Suprapubic skin (tissue), 4 donors: Measurements from ENCODE around the gene GXYLT2. TPM values are rescaled to one million over a fixed set of nuclear protein-coding genes. Genes with fewer than 3 reads are reported as not detected.

Experiments used
- DNase-seq, 2 donors: peaks; one replicate each; pipeline ENCODE4 v3.0.0-alpha.2; 2019; ENCODE audit warnings: low spot score in 2 of 2
- H3K27ac ChIP-seq: fragments of 200-600 bp; sonication (generic); one replicate; pipeline ENCODE4 v1.5.1; 2019
- H3K27me3 ChIP-seq: fragments of 200-600 bp; sonication (generic); one replicate; pipeline ENCODE4 v1.5.1; 2019
- H3K36me3 ChIP-seq: fragments of 200-600 bp; sonication (generic); one replicate; pipeline ENCODE4 v1.5.1; 2019
- H3K4me1 ChIP-seq: fragments of 200-600 bp; sonication (generic); one replicate; pipeline ENCODE4 v1.5.1; 2019
- H3K4me3 ChIP-seq: fragments of 200-600 bp; sonication (generic); one replicate; pipeline ENCODE4 v1.5.1; 2019; ENCODE audit warnings: mild to moderate bottlenecking
- H3K9me3 ChIP-seq: fragments of 200-600 bp; sonication (generic); one replicate; pipeline ENCODE4 v1.5.1; 2019
- EP300 ChIP-seq: sonication (generic); formaldehyde crosslinking; IDR thresholded peaks from one replicate; pipeline ENCODE4 v1.6.1; 2017; ENCODE audit warnings: antibody characterized with exemption
- POLR2A ChIP-seq, 2 donors: fragments of 450-650 bp; IDR thresholded peaks; one replicate each; pipeline ENCODE4 v1.6.1; 2017; ENCODE audit warnings: antibody characterized with exemption in 2 of 2, mild to moderate bottlenecking in 2 of 2, moderate library complexity in 2 of 2
- POLR2AphosphoS5 ChIP-seq, 3 donors: sonication (generic); formaldehyde crosslinking; IDR thresholded peaks; one replicate each; pipeline ENCODE4 v1.6.1; 2017; ENCODE audit warnings: antibody characterized with exemption in 3 of 3
- WGBS: methylation state at CpG from one replicate; pipeline ENCODE4 v1.1.5; 2018; 5-methylcytosine and 5-hydroxymethylcytosine counted together
- total RNA-seq, 4 donors: library from RNA; depleted of rRNA; stranded (reverse); fragments of >200 nt; gene quantifications; one replicate each; pipeline ENCODE4 v1.1.0, GENCODE V29; 2016
- TF ChIP-seq, protein P1 (sequence below), 2 donors: fragments of 200-600 bp in 1 of 2; fragments of 450-650 bp in 1 of 2; sonication (generic) in 1 of 2; IDR thresholded peaks; one replicate each; pipeline ENCODE4 v1.5.1; 2016 to 2019; ENCODE audit warnings: antibody characterized with exemption in 2 of 2, mild to moderate bottlenecking in 1 of 2, moderate library complexity in 1 of 2

GXYLT2 gene
- total RNA-seq, 4 donors from 2014 or later, result 0.72 to 18.6 (median 2.1) TPM

DNA sequence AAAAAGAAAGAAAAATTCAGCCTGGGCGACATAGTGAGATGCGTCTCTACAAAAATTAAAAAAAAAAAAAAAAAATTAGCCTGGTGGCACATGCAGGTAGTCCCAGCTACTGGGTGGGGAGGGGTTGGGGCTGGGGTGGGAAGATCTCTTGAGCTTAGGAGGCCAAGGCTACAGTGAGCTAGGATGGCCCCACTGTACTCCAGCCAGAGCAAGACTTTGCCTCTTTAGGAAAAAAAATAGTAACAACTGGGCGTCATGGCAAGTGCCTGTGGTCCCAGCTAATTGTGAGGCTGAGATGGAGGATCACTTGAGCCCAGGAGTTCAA lies 84.8 kb downstream of the GXYLT2 start:
- H3K9me3 ChIP-seq, result no peaks in the 10 kb centered on the region
- H3K4me1 ChIP-seq, result no peaks in the 10 kb centered on the region
- no peak for DNase-seq
- 89% methylated on average over 3 of the region's 3 CpGs for WGBS
- H3K36me3 ChIP-seq, result no peaks in the 10 kb centered on the region
- TF ChIP-seq POLR2A (IDR thresholded peaks at IDR 0.05) (no peak), EP300 (no peak), POLR2AphosphoS5 (IDR thresholded peaks at IDR 0.05) (no peak)
- TF ChIP-seq, protein P1, sequence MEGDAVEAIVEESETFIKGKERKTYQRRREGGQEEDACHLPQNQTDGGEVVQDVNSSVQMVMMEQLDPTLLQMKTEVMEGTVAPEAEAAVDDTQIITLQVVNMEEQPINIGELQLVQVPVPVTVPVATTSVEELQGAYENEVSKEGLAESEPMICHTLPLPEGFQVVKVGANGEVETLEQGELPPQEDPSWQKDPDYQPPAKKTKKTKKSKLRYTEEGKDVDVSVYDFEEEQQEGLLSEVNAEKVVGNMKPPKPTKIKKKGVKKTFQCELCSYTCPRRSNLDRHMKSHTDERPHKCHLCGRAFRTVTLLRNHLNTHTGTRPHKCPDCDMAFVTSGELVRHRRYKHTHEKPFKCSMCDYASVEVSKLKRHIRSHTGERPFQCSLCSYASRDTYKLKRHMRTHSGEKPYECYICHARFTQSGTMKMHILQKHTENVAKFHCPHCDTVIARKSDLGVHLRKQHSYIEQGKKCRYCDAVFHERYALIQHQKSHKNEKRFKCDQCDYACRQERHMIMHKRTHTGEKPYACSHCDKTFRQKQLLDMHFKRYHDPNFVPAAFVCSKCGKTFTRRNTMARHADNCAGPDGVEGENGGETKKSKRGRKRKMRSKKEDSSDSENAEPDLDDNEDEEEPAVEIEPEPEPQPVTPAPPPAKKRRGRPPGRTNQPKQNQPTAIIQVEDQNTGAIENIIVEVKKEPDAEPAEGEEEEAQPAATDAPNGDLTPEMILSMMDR (IDR thresholded peaks at IDR 0.05), result no peak
- H3K27me3 ChIP-seq, result no peaks in the 10 kb centered on the region
- no peak overlapping the region for H3K27ac ChIP-seq
- H3K4me3 ChIP-seq, result no peak overlapping the region

DNA sequence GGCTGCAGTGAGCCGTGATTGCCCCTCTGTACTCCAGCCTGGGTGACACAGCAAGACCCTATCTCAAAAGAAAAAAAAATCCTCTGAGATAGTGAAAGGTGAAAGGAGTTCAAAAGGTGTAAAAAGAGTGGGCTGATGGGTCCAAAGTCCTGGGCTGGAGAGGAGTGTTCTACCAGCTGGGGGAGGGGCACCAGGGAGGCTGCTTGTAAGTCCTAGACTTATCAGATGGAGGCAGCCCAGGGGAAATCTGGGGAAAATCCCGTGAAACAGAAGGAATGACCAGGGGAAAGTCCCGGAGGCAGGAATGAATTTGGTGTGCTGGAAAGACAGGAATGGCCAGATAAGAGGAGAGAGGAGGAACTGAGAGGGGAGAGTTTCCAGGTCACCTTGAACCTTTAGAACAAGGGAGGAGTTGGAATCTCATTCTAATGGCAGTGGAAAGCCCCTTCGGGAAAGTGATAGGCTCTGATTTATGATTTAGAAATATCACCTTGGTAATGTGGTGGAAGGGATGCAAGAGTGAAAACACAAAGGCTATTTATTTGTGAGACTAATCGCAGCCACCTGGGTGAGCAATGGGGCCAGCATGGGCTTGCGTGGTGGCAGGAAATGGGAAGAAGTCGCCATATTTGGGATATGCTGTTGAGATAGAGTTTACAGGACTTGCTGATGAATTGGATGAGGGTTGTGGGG lies 85.3 kb downstream of the GXYLT2 start:
- Histone ChIP-seq H3K9me3 (no peaks in the 10 kb centered on the region), H3K36me3 (no peaks in the 10 kb centered on the region), H3K4me3 (no peak overlapping the region), H3K27me3 (no peaks in the 10 kb centered on the region), H3K4me1 (no peaks in the 10 kb centered on the region), H3K27ac (no peak overlapping the region)
- WGBS, result 50% methylated on average over 7 of the region's 7 CpGs
- TF ChIP-seq, protein P1 (IDR thresholded peaks at IDR 0.05), result no peak
- TF ChIP-seq EP300, result no peak
- no peak for TF ChIP-seq POLR2AphosphoS5 (IDR thresholded peaks at IDR 0.05)
- no peak for TF ChIP-seq POLR2A (IDR thresholded peaks at IDR 0.05)
- DNase-seq, result no peak

DNA sequence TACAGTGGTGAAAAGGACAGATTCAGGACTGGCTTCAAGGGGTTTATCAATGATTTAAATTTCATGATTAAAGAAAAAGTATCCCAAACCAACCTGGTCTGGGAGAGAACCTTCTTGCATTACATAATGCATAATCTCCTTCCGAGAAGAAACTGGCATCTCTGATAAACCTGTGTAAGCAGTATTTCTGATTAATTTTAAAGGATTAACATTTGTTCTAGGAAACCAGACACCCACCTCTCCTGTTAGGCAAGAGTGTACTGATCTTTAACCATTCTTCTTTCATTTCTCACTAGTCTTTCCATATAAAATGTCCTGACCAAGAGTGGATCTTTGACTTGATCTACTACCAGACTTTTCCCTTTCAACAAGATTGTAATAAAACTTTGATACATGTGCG lies 85.9 kb downstream of the GXYLT2 start:
- no peaks in the 10 kb centered on the region for H3K9me3 ChIP-seq
- DNase-seq, result no peak
- H3K4me3 ChIP-seq, result no peak overlapping the region
- no peak for TF ChIP-seq EP300
- TF ChIP-seq, protein P1 (IDR thresholded peaks at IDR 0.05), result no peak
- no peak for TF ChIP-seq POLR2A (IDR thresholded peaks at IDR 0.05)
- TF ChIP-seq POLR2AphosphoS5 (IDR thresholded peaks at IDR 0.05), result no peak
- H3K27me3 ChIP-seq, result no peaks in the 10 kb centered on the region
- H3K4me1 ChIP-seq, result no peaks in the 10 kb centered on the region
- WGBS, result 74% methylated on average over 2 of the region's 2 CpGs
- no peak overlapping the region for H3K27ac ChIP-seq
- H3K36me3 ChIP-seq, result no peaks in the 10 kb centered on the region

DNA sequence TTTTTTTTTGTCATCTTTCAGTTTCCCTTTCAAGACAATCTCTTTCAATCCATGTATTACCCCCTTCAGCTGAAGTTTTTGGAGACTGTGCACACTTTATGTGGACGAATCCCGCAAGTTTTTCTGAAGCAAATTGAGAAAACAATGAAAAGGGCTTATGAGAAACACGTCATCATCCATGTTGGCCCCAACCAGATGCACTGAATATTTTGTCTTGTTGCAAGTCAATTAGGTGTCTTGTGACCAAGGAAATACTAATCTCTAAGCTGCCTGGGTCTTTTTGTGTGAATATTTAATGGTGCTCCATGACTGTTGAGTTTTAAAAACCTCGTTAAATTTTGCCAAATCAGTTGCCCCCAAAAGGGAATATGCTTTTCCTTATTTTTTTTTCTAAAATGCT lies 87.1 kb downstream of the GXYLT2 start:
- 84% methylated on average over 4 of the region's 4 CpGs for WGBS
- H3K27ac ChIP-seq, result no peak overlapping the region

DNA sequence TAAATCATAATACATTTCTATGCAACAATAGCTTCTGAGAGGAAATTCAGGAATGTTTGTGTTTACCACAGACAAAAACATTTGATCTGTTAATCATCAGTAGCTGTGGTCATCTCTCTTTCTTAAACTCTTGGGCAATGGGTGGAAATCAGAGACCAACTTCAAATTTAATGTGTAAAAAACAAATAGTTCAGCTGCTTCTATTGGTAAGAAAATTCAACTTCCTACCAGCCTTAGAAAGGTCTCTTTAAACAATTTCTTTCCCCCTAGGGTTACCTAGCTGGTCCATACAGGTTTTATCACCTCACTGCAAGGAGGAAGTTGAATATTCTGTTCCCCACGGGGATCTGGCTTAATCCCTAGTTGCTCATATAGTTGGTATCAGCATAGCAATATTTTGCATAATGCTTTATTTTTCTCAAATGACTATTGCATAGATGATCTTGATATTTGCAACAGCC lies 88.5 kb downstream of the GXYLT2 start:
- 40% methylated on average over 1 of the region's 1 CpG for WGBS
- H3K9me3 ChIP-seq, result no peaks in the 10 kb centered on the region
- no peak overlapping the region for H3K4me3 ChIP-seq
- DNase-seq, result no peak
- H3K27ac ChIP-seq, result no peak overlapping the region
- H3K4me1 ChIP-seq, result no peaks in the 10 kb centered on the region
- no peaks in the 10 kb centered on the region for H3K36me3 ChIP-seq
- TF ChIP-seq, protein P1 (IDR thresholded peaks at IDR 0.05), result no peak
- TF ChIP-seq POLR2AphosphoS5 (IDR thresholded peaks at IDR 0.05), result no peak
- no peaks in the 10 kb centered on the region for H3K27me3 ChIP-seq

More for the DNA sequence above, 87.1 kb downstream of the GXYLT2 start:
- Histone ChIP-seq H3K36me3 (no peaks in the 10 kb centered on the region), H3K27me3 (no peaks in the 10 kb centered on the region), H3K4me1 (no peaks in the 10 kb centered on the region), H3K4me3 (no peak overlapping the region), H3K9me3 (no peaks in the 10 kb centered on the region)
- no peak for TF ChIP-seq POLR2A (IDR thresholded peaks at IDR 0.05)
- no peak for TF ChIP-seq POLR2AphosphoS5 (IDR thresholded peaks at IDR 0.05)
- TF ChIP-seq EP300, result no peak
- TF ChIP-seq, protein P1 (IDR thresholded peaks at IDR 0.05), result no peak
- DNase-seq, result no peak
